Activated T-cell treated with anti-CD3 and anti-CD28 coated beads, Interleukin-2, amount 50 U/mL, for 72 hours (primary cell): ENCODE measurements around the gene SEPTIN14. TPM values are rescaled to one million over a fixed set of nuclear protein-coding genes. Genes with fewer than 3 reads are reported as not detected.
"Not testable (repeated sequence)": the region's sequence is repeated elsewhere in the genome, so short reads cannot be mapped to it uniquely, and the experiment has no call there.

ENCODE experiments used
- ATAC-seq, 2 donors: fragments of 150-1000 bp; cut with Tn5 transposase; replicated peaks in 1 of 2; 2 replicates each; pipeline ENCODE4 v1.10.0; 2021; ENCODE audit warnings: moderate library complexity in 2 of 2, mild to moderate bottlenecking in 1 of 2
- DNase-seq, 2 donors: peaks; one replicate each; pipeline ENCODE4 v3.0.0; 2021 to 2022; ENCODE audit warnings: mixed read lengths in 1 of 2
- H3K27ac Mint-ChIP-seq: one replicate; pipeline ENCODE4 v1.8.0; 2022; ENCODE audit warnings: mild to moderate bottlenecking, moderate library complexity, mixed read lengths
- H3K27me3 Mint-ChIP-seq: one replicate; pipeline ENCODE4 v1.8.0; 2022; ENCODE audit warnings: low read depth, mixed read lengths
- H3K36me3 Mint-ChIP-seq, 2 donors: one replicate each; pipeline ENCODE4 v1.8.0; 2022; ENCODE audit warnings: mixed read lengths in 2 of 2, mild to moderate bottlenecking in 1 of 2; ENCODE audit not compliant: insufficient read depth in 2 of 2
- H3K4me1 Mint-ChIP-seq: one replicate; pipeline ENCODE4 v1.8.0; 2022; ENCODE audit warnings: low read depth, mixed read lengths
- H3K4me3 Mint-ChIP-seq, 2 donors: one replicate each; pipeline ENCODE4 v1.8.0; 2022; ENCODE audit warnings: mild to moderate bottlenecking in 2 of 2, mixed read lengths in 2 of 2, moderate library complexity in 2 of 2
- H3K9me3 Mint-ChIP-seq, 2 donors: one replicate each; pipeline ENCODE4 v1.8.0; 2022; ENCODE audit warnings: mixed read lengths in 2 of 2
- total RNA-seq, 2 donors: library from RNA; stranded (reverse); gene quantifications; one replicate each; pipeline ENCODE4 v1.2.3, GENCODE V29; 2022

Gene SEPTIN14
- total RNA-seq, 2 donors from 2014 or later = not detected

DNA sequence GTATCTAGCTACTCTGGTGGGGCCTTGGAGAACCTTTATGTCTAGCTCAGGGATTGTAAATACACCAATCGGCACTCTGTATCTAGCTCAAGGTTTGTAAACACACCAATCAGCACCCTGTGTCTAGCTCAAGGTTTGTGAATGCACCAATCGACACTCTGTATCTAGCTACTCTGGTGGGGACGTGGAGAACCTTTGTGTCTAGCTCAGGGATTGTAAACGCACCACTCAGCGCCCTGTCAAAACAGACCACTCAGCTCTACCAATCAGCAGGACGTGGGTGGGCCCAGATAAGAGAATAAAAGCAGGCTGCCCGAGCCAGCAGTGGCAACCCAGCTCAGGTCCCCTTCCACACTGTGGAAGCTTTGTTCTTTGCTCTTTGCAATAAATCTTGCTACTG lies 6.4 kb upstream of the SEPTIN14 start:
- not testable (repeated sequence) for DNase-seq, H3K27ac Mint-ChIP-seq, H3K27me3 Mint-ChIP-seq, H3K4me1 Mint-ChIP-seq, H3K4me3 Mint-ChIP-seq, ATAC-seq, H3K9me3 Mint-ChIP-seq, H3K36me3 Mint-ChIP-seq

DNA sequence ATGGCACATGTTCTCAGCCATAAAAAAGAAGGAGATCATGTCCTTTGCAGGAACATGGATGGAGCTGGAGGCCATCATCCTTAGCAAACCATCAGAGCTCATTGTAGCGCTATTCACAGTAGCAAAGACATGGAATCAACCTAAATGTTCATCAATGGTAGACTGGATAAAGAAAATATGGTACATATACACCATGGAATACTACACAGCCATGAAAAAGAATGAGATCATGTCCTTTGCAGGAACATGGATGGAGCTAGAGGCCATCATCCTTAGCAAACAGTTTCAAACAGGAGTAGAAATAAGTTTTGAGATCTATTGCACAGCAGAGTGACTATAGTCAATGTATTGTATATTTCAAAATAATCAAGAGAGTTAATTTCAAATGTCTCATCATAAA lies 17.4 kb downstream of the SEPTIN14 start:
- not testable (repeated sequence) for H3K9me3 Mint-ChIP-seq, H3K36me3 Mint-ChIP-seq, H3K27me3 Mint-ChIP-seq, H3K27ac Mint-ChIP-seq, H3K4me3 Mint-ChIP-seq, DNase-seq, ATAC-seq, H3K4me1 Mint-ChIP-seq

DNA sequence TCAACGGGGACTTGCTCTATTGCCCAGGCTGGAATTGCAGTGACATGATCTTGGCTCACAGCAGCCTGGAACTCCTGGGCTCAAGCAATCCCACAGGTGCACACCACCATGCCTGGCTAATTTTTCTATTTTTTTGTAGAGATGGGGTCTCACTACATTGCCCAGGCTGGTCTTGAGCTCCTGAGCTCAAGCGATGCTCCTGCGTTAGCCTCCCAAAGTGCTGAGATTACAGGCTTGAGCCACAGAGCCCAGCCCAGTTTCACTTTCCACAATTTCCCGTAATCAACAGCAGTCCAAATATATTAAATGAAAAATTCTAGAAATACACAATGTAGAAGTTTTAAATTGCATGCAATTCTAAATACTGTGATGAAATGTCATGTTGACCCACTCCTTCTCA lies 24.0 kb downstream of the SEPTIN14 start:
- Mint-ChIP-seq H3K4me3 (no peak overlapping the region), H3K27me3 (no peaks in the 10 kb centered on the region), H3K9me3 (no peaks in the 10 kb centered on the region), H3K27ac (no peak overlapping the region), H3K36me3 (no peaks in the 10 kb centered on the region), H3K4me1 (no peaks in the 10 kb centered on the region)
- ATAC-seq = no peak
- DNase-seq = no peak

DNA sequence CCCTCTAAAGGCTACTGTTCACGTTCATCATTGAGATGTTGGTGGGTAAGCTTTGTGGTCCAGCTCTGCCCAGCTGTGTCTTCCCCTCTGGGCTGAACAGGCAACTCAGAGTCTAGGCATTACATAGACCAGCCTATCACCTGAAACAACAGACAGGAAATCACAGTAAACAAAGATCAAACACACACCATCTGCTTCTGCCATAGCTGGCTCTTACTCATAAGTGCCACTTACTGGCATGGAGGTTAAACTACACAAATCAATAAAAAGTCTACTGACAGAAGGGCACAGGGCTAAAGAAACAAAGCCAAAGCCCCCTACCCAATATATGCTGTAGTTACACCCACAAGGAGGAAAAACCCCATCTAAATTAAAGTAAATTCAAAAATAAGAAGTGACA lies 35.0 kb downstream of the SEPTIN14 start:
- H3K4me1 Mint-ChIP-seq = no peaks in the 10 kb centered on the region
- H3K36me3 Mint-ChIP-seq = peaks cover 0 to 4% of the 10 kb centered on the region in 2 donors
- ATAC-seq (no peak), DNase-seq (no peak)
- no peaks in the 10 kb centered on the region for H3K27me3 Mint-ChIP-seq
- H3K9me3 Mint-ChIP-seq = peaks cover 15 to 23% of the 10 kb centered on the region in 2 donors
- H3K27ac Mint-ChIP-seq = no peak overlapping the region
- H3K4me3 Mint-ChIP-seq = no peak overlapping the region

DNA sequence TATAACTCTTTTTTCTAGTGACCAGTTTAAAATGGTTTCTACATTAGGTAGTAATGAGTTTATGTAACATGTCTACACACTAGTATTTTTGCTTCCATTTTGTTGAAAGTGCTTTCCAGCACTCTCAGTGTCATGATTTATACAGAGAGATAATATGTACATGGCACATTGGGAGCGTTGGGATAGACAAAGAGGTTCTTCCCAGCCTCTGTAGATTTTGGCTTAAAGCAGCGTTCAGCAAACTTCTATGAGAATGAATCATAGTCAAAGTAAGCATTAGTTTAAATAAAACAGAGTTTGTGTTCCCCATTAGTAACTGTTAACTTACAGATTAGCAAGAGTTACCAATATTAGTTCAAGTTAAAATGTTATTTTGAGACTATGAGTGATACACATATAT lies 43.9 kb downstream of the SEPTIN14 start:
- ATAC-seq (no peak), DNase-seq (no peak)
- H3K4me3 Mint-ChIP-seq = no peak overlapping the region
- peaks cover 3 to 4% of the 10 kb centered on the region in 2 donors for H3K36me3 Mint-ChIP-seq
- H3K27me3 Mint-ChIP-seq = peaks cover 6% of the 10 kb centered on the region
- peaks cover 9 to 18% of the 10 kb centered on the region in 2 donors for H3K9me3 Mint-ChIP-seq
- no peaks in the 10 kb centered on the region for H3K4me1 Mint-ChIP-seq
- no peak overlapping the region for H3K27ac Mint-ChIP-seq

DNA sequence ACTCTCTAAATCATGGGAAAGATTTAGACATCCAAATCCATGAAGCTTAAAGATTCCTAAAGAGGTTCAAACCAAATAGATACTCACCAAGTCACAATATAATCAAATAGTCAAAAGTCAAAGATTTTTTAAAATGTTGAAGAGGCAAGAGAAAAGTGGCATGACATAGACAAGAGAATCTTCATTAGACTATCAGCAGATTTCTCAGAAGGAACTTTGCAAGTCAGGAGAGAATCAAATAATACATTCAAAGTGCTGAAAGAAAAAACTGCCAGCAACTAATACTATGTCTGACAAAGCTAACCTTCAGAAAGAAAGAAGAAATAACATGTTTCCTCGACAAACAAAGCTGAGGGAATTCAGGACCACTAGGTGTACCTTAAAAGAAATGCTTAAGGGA lies 65.3 kb downstream of the SEPTIN14 start:
- H3K27ac Mint-ChIP-seq, H3K4me3 Mint-ChIP-seq, H3K4me1 Mint-ChIP-seq, H3K9me3 Mint-ChIP-seq, H3K27me3 Mint-ChIP-seq, H3K36me3 Mint-ChIP-seq, ATAC-seq, DNase-seq: not testable (repeated sequence)

DNA sequence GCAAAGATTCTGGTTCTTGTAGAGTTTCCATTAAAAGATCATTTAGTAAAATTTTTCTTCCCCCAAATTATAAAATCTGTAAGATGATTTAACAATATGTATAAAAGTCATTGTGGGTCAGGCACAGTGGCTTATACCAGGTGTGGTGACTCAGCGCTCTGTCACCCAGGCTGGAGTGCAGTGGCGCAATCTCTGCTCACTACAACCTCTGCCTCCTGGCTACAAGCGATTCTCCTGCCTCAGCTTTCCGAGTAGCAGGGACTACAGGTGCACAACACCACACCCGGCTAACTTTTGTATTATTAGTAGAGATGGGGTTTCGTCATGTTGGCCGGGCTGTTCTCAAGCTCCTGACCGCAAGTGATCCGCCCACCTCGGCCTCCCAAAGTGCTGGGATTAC lies 68.0 kb downstream of the SEPTIN14 start:
- H3K4me3 Mint-ChIP-seq = no peak overlapping the region
- DNase-seq (no peak), ATAC-seq (no peak)
- no peak overlapping the region for H3K27ac Mint-ChIP-seq
- H3K4me1 Mint-ChIP-seq = no peaks in the 10 kb centered on the region
- peaks cover 5 to 6% of the 10 kb centered on the region in 2 donors for H3K36me3 Mint-ChIP-seq
- H3K27me3 Mint-ChIP-seq = no peaks in the 10 kb centered on the region
- peaks cover 2 to 3% of the 10 kb centered on the region in 2 donors for H3K9me3 Mint-ChIP-seq

DNA sequence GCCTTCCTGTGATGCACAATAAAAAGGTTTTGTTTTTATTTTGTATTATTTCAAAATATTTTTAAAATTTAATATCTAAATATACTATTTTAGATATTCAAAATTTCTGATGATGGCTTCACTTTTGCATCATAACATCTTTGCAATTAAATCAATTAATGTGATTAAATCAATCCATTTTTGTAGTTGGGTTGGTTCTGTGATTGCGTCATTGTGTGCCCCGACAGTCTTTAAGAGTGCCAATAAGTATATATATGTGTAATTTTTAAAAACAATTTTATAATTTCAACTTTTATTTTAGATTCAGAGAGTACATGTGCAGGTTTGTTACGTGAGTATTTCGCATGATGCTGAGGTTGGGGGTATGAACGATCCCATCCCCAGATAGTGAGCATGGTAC lies 70.5 kb downstream of the SEPTIN14 start:
- ATAC-seq = no peak

DNA sequence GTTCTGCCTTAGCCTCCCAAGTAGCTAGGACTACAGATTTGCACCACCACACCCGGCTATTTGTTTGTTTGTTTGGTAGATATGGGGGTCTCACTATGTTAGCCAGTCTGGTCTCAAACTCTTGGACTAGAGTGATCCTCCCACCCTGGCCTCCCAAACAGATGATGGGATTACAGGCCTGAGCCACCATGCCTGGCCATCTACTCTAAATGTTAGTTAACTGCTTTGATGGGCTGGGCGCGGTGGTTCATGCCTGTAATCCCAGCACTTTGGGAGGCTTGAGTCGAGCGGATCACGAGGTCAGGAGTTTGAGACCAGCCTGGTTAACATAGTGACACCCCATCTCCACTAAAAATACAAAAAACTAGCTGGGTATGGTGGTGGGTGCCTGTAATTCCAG lies 74.8 kb downstream of the SEPTIN14 start:
- H3K4me1 Mint-ChIP-seq = no peaks in the 10 kb centered on the region
- H3K36me3 Mint-ChIP-seq = no peaks in the 10 kb centered on the region
- no peak for ATAC-seq
- H3K4me3 Mint-ChIP-seq = no peak overlapping the region
- H3K9me3 Mint-ChIP-seq = peaks cover 0 to 3% of the 10 kb centered on the region in 2 donors
- H3K27me3 Mint-ChIP-seq = no peaks in the 10 kb centered on the region
- no peak for DNase-seq
- no peak overlapping the region for H3K27ac Mint-ChIP-seq

More for the DNA sequence above, 70.5 kb downstream of the SEPTIN14 start:
- H3K4me3 Mint-ChIP-seq = no peak overlapping the region
- H3K9me3 Mint-ChIP-seq = peaks cover 2% of the 10 kb centered on the region in 2 donors
- peaks cover 3 to 6% of the 10 kb centered on the region in 2 donors for H3K36me3 Mint-ChIP-seq
- no peak overlapping the region for H3K27ac Mint-ChIP-seq
- H3K27me3 Mint-ChIP-seq = no peaks in the 10 kb centered on the region
- DNase-seq = no peak
- no peaks in the 10 kb centered on the region for H3K4me1 Mint-ChIP-seq

DNA sequence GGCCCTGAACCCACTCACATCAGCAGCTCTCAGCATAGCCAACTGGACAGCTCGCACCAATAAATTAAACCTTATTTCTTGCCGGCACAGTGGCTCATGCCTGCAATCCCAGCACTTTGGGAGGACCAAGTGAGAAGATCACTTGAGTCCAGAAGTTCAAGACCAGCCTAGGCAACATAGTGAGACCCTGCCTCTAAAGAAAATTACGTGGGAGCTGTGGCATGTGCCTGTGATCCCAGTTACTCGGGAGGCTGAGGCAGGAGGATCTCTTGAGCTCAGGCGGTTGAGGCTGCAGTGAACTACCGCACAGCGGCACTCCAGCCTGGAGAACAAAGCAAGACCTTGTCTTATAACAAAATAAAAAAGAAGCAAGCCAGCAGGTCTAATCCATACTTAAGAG lies 75.7 kb downstream of the SEPTIN14 start:
- Mint-ChIP-seq H3K27me3 (no peaks in the 10 kb centered on the region), H3K4me3 (no peak overlapping the region), H3K36me3 (no peaks in the 10 kb centered on the region), H3K9me3 (peaks cover 0 to 3% of the 10 kb centered on the region in 2 donors), H3K4me1 (no peaks in the 10 kb centered on the region), H3K27ac (no peak overlapping the region)
- ATAC-seq (no peak), DNase-seq (no peak)

DNA sequence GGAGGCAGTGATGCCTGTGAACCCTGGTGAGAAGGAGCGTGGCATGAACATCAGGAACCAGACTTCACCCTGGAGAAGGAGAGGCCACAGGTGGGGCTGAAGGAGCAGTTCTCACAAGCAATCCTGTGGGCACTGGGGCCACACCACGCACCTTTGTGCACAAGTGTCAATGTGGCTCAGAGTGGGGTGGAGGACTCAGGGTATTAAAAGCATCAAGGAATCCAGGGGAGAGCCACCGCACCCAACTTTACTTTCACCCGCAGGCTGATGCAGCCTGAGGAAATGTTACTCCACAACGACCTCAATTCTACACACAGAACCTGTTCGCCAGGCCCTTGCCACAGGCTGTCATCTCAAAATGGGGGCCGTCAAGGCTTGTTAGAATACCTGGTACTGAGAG lies 77.1 kb downstream of the SEPTIN14 start:
- H3K27ac Mint-ChIP-seq, DNase-seq, H3K27me3 Mint-ChIP-seq, H3K4me3 Mint-ChIP-seq, ATAC-seq, H3K36me3 Mint-ChIP-seq, H3K4me1 Mint-ChIP-seq, H3K9me3 Mint-ChIP-seq: not testable (repeated sequence)

DNA sequence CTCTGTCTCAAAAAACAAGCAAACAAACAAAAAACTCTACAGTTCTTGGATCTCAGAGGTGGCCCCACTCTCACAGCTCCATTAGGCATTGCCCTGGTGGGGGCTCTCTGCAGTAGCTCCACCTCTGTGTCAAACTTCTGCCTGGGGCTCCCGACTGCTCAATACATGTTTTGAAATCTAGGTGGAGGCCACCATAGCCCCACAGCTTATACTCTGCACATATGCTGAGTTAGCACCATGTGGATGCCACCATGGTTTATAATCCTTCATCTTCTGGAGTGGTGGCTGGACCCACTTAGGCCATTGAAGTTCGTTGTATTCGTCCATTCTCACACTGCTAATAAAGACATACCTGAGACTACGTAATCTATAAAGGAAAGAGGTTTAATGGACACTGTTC lies 78.4 kb downstream of the SEPTIN14 start:
- H3K4me3 Mint-ChIP-seq = no peak overlapping the region
- ATAC-seq (no peak), DNase-seq (no peak)
- no peak overlapping the region for H3K27ac Mint-ChIP-seq
- H3K4me1 Mint-ChIP-seq = no peaks in the 10 kb centered on the region
- H3K36me3 Mint-ChIP-seq = no peaks in the 10 kb centered on the region
- H3K27me3 Mint-ChIP-seq = no peaks in the 10 kb centered on the region
- H3K9me3 Mint-ChIP-seq = peaks cover 0 to 3% of the 10 kb centered on the region in 2 donors

DNA sequence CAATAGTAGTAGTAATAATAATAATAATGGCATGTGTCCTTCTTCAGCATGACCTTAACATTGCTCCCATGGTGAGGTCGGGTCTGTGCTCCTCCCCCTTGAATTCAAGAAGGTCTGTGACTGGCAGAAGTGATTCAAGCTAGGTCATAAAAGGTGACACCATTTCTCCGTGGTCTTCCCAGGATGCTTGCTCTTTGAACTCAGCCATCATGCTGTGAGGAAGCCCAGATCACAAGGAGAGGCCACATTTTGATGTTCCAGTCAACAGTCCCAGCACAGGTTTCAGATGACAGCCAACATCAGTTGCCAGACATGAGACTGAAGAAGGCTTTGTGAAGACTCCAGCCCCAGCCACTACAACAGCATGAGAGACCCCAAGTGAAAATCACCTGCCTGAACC lies 83.9 kb downstream of the SEPTIN14 start:
- DNase-seq (no peak), ATAC-seq (no peak)
- Mint-ChIP-seq H3K27me3 (no peaks in the 10 kb centered on the region), H3K4me3 (no peak overlapping the region), H3K27ac (no peak overlapping the region), H3K4me1 (no peaks in the 10 kb centered on the region), H3K9me3 (no peaks in the 10 kb centered on the region), H3K36me3 (no peaks in the 10 kb centered on the region)

DNA sequence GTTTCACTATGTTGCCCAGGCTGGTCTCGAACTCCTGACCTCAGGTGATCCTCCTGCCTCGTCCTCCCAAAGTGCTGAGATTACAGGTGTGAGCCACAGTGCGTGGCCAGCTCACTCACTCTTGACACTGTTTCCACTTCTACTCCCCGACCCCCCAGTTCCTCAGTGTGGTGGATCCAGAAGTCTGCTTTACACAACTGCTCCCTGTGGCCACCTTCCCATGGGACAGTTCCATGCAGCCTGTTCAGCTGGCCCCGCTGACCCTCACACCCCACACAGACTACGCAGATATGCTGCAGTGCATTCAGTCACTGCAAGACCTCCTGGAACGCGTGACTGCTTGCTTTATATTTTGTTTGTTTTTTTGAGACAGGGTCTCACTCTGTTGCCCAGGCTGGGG lies 86.4 kb downstream of the SEPTIN14 start:
- Mint-ChIP-seq H3K4me3 (no peak overlapping the region), H3K4me1 (no peaks in the 10 kb centered on the region), H3K36me3 (no peaks in the 10 kb centered on the region), H3K9me3 (no peaks in the 10 kb centered on the region), H3K27me3 (no peaks in the 10 kb centered on the region), H3K27ac (peak overlapping the region; percentile 51)
- ATAC-seq (no peak), DNase-seq (no peak)
